ENCODE data around the gene UCP3.
"Not testable (repeated sequence)": the region's sequence is repeated elsewhere in the genome, so short reads cannot be mapped to it uniquely, and the experiment has no call there.

The UCP3 gene

DNA sequence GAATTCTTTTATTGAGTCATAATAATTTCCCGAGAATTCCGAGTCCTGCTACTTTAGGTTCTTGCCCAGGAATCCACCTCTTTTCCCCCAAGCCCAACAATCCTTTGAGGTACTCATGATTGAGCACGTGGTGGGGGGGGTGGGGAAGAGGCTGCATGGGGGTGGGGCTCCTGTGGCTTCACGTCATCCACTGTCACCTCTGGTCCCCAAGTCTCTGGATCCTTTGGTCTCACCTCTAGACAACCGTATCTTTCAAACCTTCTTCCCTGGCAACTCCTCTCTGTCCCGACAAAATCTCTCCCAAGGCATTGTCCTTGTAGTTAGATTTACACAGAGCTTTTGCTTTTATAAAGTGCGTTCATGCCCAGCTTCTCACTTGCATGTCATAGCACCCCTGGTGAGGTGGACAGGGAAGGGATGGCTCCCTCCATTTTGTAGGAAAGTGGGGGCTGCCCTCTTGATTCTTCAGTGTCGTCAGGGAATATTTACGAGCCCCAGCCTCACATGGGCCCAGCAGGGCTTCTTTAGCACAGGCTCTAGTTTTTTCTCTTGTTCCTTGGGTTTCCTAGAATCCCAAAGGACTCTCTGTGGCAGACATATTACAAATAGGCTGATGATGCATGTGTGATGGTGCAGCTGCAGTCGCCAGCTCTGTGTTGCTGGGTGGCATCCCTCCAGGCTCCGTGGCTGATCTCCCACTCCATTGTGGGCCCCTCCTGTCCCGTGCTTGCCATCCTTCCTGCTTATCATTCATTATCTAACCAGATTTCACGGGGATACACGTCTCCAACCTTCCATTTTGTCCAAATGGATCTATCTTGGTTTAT, 8.4 kb downstream of the UCP3 start:
- no peak for DNase-seq (ENCODE audit: low read depth in 3 of 3)

GRCh38 chr11:73999581-74000306, 9.1 kb downstream of the UCP3 start:
- DNase-seq (ENCODE audit: low read depth in 3 of 3): no peak

DNA sequence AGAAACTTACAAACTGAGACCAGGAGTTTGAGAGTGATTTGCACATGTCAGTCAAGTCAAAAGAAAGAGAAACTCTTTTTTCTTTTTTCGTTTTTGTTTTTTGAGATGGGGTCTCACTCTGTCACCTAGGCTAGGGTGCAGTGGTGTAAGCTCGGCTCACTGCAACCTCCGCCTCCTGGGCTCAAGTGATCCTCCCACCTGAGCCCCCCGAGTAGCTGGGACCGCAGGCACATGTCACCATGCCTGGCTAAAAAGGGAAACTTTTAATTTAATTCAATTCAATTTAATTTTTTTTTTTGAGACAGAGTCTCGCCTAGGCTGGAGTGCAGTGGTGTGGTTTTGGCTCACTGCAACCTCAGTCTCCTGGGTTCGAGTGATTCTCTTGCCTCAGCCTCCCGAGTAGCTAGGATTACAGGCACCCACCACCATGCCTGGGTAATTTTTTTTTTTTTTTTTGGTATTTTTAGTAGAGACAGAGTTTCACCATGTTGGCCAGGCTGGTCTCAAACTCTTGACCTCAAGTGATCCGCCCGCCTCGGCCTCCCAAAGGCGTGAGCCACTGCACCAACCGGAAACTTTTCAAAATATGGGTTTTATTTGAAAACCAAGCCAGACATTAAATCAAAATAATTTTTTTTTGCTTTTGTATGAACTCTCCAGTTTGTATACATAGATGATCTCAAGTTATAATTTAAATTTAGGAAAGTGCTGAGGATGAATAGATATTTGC, 9.9 kb downstream of the UCP3 start:
- no peak for DNase-seq (ENCODE audit: low read depth in 3 of 3)

- no peak for DNase-seq (ENCODE audit: low read depth in 3 of 3)
These were observed 11.6 kb downstream of the UCP3 start for GRCh38 chr11:73997120-73997770.

- no peak for DNase-seq (ENCODE audit: low read depth in 3 of 3)
These were observed 12.6 kb downstream of the UCP3 start for GRCh38 chr11:73996161-73996747.

DNA sequence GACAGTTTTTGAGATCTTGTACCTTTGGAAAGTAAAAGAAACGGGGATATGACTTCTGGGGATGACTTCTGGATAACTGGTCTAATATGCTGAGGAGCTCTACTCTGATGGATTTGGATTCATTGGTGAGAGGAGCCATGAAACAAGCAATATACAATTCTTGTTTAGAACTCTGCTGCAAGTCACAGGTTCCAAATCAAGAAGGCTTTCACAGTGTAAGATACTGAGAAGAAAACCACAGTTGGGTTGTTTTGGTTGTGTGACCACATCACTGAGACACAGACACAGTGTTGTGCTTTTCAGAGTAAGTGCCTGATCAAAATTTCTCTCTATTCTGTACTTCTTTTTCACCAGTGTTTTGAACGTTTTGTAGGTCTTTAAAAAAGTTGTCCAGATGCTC, 13.2 kb downstream of the UCP3 start:
- DNase-seq (ENCODE audit: low read depth in 3 of 3): no peak

- DNase-seq (ENCODE audit: low read depth in 3 of 3): no peak
These were observed 13.6 kb downstream of the UCP3 start for GRCh38 chr11:73995247-73995646.

DNA sequence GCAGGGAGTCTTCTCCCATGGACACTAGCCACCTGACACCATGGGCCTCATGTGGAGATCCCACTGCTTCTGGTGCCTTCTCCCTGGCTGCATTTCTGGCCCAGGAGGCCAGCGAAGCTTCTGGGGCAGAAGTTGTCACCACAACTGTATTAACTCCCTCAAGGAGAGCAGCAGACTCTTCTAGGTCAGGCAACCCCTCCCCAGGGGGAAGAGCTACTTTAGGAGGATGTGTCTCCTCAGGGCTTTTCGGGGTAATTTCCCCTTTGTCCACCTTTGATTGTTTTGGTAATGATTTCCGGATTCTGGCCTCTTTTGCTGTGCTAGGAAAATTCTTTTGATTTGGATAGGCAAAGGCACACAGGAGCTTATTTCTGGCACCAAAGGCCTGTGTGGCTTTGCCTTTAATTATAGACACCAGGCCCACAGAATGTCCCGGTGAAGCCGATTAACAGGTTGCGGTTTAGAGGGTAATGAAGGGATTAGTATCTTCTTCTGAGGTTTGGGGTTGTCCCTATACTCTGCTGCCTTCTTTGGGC, 17.3 kb downstream of the UCP3 start:
- no peak for DNase-seq (ENCODE audit: low read depth in 3 of 3)

GRCh38 chr11:73990730-73991129, 18.2 kb downstream of the UCP3 start:
- DNase-seq (ENCODE audit: low read depth in 3 of 3): no peak

GRCh38 chr11:73989156-73989555, 19.7 kb downstream of the UCP3 start:
- no peak for DNase-seq (ENCODE audit: low read depth in 3 of 3)

GRCh38 chr11:73988227-73988626, 20.7 kb downstream of the UCP3 start:
- no peak for DNase-seq (ENCODE audit: low read depth in 3 of 3)

- DNase-seq (ENCODE audit: low read depth in 3 of 3): not testable (repeated sequence)
These were observed 23.2 kb downstream of the UCP3 start for GRCh38 chr11:73985661-73986060.

GRCh38 chr11:73983741-73984538, 24.9 kb downstream of the UCP3 start:
- DNase-seq (ENCODE audit: low read depth in 3 of 3): no peak

- peak; percentile 80 to 84 (median 83) for DNase-seq (ENCODE audit: low read depth in 3 of 3)
These were observed 25.7 kb downstream of the UCP3 start for GRCh38 chr11:73982990-73983740.

- DNase-seq (ENCODE audit: low read depth in 3 of 3): peak; percentile 64 to 77 (median 66)
These were observed 26.3 kb downstream of the UCP3 start, which contains the start of gene UCP2 for GRCh38 chr11:73982595-73982989. UCP2 (minus strand) TSS chr11:73982843; CDS start chr11:73978378, 4,465 bp downstream.

- DNase-seq (ENCODE audit: low read depth in 3 of 3): no peak
These were observed 27.7 kb downstream of the UCP3 start for GRCh38 chr11:73981051-73981805.

DNA sequence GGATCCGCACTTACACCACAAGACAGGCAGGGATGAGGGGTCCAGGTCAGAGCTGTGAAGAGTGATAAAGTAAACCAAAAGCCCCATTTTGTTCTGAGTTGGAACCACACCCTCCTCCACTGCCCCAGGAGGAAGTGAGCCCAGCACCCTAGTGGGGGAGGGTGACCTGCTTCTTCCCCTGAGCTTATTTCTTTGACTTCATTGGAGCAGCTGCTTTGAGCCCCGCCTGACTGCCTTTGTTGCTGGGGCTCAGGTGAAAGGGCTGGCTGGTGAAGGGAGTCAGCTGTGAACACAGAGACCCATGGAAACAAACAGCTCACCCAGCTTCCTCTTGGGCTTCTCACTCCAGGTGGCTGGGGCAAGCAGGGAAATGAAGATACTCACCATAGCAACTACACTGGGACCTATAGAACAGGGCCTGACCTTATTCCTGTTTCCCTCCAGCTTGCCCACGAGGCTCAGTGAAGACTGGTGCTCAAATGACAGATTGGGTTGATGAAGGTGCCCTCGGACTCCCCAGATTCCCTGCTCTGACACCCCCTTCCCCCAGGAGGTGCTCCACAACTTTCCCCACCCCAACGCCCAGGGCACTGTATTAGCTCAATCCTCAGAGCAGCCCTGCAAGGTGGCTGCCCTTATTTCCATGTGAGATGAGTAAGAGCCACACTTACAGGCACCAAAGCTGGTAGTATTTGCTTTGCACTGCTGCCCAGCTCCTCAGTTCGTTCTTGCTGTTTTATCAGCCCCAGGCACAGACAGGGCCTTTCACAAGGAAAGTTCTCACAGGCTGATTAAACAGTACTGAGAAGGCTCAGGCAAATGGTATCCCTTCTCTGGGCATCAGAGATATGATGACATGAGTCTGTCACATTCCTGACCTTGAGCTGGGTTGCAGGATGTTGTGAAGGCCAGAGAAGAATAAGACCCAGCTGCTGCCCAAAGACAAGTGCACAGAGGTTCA, 28.6 kb downstream of the UCP3 start:
- peak in 2 of 3 experiments; percentile 45 to 63 for DNase-seq (ENCODE audit: low read depth in 3 of 3)
